Cardiac fibroblast (primary cell): Measurements from ENCODE around the gene NCOA5.
A peak's percentile ranks its signal among the peaks of the same experiment; 100 is the strongest.

Experiments
- DNase-seq, 2 donors: peaks; one replicate each; pipeline versions ENCODE4 v3.0.0 to v3.0.0-alpha.2; 2010; ENCODE audit warnings: low read depth in 2 of 2
- H3K4me3 ChIP-seq, 2 donors: replicated peaks in 1 of 2; 1 replicate in 1 of 2; 2 replicates in 1 of 2; pipeline ENCODE4 v1.5.1; 2011; ENCODE audit warnings: low read depth in 2 of 2, low read length in 2 of 2, mild to moderate bottlenecking in 2 of 2, moderate library complexity in 1 of 2
- CTCF ChIP-seq: IDR thresholded peaks from one replicate; pipeline ENCODE4 v1.5.1; 2011; ENCODE audit warnings: low read depth, mild to moderate bottlenecking, low read length, inconsistent platforms

NCOA5 gene

GRCh38 chr20:46011631-46012482, 77.9 kb downstream of the NCOA5 start:
- H3K4me3 ChIP-seq: no peak overlapping the region
- peak; percentile 25 to 69 for DNase-seq
- TF ChIP-seq CTCF: peak; percentile 25
